GM13976 (cell line): ENCODE results near the gene NR2F6.
A peak's percentile ranks its signal among the peaks of the same experiment; 100 is the strongest.
"Not testable (repeated sequence)": the region's sequence is repeated elsewhere in the genome, so short reads cannot be mapped to it uniquely, and the experiment has no call there.

Experiments
- DNase-seq: peaks from one replicate; pipeline ENCODE4 v3.0.0; 2012; ENCODE audit warnings: low spot score
- in situ Hi-C: fragments of 300-500 bp; cut with MboI; formaldehyde crosslinking; loops from one replicate; pipeline ENCODE4 v1.12.0; 2022; ENCODE audit warnings: low sequenced_read_pairs, mixed read lengths, inconsistent platforms; ENCODE audit not compliant: unreplicated experiment
- TF ChIP-seq, protein P1 (sequence below): IDR thresholded peaks from 2 replicates; pipeline ENCODE4 v1.5.1; 2012; ENCODE audit warnings: borderline replicate concordance, mild to moderate bottlenecking; ENCODE audit not compliant: insufficient read depth; ENCODE audit errors: extremely low read depth, missing control alignments, control extremely low read depth

NR2F6 gene

DNA sequence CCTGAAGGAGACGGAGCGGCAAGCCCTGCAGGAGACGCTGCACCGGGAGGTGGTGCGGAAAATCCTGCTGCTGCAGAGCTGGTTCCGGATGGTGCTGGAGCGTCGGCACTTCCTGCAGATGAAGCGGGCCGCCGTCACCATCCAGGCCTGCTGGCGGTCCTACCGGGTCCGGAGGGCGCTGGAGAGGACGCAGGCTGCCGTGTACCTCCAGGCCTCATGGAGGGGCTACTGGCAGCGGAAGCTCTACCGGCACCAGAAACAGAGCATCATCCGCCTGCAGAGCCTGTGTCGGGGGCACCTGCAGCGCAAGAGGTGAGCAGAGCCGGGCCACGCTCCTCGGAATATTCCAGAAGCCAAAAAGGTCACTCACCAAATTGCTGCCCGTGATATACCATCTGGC lies 53.0 kb downstream of the NR2F6 start:
- in situ Hi-C loops, result no loop called here
- no peak for DNase-seq
- TF ChIP-seq, protein P1, sequence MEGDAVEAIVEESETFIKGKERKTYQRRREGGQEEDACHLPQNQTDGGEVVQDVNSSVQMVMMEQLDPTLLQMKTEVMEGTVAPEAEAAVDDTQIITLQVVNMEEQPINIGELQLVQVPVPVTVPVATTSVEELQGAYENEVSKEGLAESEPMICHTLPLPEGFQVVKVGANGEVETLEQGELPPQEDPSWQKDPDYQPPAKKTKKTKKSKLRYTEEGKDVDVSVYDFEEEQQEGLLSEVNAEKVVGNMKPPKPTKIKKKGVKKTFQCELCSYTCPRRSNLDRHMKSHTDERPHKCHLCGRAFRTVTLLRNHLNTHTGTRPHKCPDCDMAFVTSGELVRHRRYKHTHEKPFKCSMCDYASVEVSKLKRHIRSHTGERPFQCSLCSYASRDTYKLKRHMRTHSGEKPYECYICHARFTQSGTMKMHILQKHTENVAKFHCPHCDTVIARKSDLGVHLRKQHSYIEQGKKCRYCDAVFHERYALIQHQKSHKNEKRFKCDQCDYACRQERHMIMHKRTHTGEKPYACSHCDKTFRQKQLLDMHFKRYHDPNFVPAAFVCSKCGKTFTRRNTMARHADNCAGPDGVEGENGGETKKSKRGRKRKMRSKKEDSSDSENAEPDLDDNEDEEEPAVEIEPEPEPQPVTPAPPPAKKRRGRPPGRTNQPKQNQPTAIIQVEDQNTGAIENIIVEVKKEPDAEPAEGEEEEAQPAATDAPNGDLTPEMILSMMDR, result no peak

DNA sequence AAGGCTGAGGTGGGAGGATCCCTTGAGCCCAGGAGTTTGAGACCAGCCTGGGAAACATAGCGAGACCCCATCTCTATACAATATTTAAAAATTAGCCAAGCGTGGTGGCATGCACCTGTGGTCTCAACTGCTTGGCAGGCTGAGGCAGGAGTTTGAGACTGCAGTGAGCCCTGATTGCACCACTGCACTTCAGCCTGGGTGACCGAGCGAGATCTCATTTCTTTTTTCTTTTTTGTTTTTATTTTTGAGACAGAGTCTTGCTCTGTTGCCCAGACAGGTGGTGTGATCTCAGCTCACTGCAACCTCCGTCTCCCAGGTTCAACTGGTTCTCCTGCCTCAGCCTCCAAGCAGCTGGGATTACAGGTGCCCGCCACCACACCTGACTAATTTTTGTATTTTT lies 54.0 kb downstream of the NR2F6 start:
- DNase-seq, in situ Hi-C loops: not testable (repeated sequence)

DNA sequence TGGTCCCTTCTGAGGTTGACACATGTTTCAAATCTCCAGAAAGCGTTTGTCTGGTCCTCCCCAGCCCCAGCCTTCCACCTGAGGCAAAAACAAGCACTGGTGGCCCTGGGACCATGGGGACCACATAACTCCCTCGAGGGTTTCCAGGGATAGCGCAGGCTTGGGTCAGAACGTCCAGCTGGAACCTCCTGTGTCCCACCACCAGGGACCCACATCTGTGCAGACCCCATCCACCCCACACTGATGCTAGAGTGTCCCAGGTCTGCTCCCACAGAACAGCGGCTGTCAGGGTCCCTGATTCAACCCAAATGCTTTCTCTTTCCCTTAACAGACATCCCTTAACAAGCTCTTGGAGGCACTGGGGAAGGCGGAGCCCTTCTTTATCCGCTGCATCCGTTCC lies 60.1 kb downstream of the NR2F6 start:
- DNase-seq, result no peak
- TF ChIP-seq, protein P1, result no peak
- in situ Hi-C loops, result no loop called here

DNA sequence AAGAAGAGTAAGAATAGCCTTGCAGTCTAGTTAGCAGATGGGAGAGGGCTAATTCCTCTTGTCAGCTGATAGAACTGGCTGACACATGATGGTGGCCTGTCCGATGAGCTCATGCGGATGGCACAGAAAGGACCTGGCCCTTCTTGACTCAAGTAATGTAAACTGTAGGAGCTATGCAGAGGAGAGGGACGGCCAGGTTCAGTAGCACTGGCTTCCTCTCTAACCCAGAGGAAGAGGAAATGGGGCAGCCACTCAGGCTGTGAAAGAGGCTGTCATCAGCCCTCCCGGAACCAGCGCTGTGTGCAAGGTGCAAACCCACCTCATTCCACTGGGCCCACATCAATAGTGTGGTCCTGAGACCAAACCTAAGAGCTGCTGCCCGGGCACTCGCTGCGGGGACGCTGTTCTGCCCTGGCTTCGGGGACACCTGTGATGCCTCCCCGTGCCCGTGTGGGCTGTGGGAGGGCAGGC lies 61.3 kb downstream of the NR2F6 start:
- no peak for DNase-seq
- in situ Hi-C loops, result no loop called here
- TF ChIP-seq, protein P1, result no peak

DNA sequence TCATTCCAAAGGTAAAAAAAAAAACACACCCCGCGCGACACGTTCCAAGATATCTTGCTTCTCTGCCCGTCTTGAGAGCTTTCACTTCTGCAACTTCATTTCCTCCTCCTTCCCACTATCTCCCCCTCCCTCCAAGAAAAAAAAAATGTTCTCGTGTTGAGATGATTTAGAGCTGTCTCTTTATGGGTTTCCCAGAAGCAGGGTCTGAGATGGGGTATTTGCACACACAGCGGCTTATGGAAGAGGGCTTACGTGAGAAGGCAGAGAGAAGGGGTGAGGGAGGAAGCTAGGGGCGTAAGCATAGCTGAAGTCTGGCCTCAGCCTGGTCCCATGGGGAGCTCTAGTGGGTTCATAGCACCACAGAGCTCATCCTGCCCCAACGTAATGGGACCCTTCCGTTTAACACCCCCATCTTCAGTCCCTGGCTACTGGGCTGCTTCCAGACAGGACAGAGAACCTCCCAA lies 61.8 kb downstream of the NR2F6 start:
- in situ Hi-C loops, result no loop called here
- TF ChIP-seq, protein P1, result no peak
- DNase-seq, result peak; percentile 73

DNA sequence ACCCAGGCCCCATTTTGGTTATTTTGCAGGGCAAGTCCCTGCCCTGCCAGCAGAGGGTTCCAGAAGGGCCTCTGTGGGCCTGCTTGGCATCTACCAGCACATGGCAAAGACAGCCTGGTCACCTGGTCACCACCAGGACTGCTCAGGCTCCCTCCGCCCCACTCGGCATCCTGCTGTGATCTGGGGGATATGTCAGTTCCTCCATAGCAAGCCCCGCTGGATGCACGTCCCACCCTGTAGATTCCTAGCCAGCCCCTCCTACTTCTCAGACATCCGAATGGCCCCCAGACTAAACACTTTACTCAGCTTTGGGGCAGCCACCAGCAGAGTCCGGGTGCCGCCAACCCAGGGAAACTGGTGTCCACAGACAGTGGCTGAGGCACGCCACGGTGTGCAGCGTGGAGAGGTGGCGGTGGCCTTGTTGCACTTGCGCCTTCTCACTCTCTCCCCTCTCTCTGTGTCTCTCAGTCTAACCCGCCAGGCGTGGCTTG lies 62.4 kb downstream of the NR2F6 start:
- in situ Hi-C loops, result no loop called here
- TF ChIP-seq, protein P1, result no peak
- peak; percentile 71 for DNase-seq
